Measurements from ENCODE around the gene ARMC2. TPM values are rescaled to one million over a fixed set of nuclear protein-coding genes. Genes with fewer than 3 reads are reported as not detected.

The ARMC2 gene
- total RNA-seq, 5 donors from 2014 or later (not counting 1 experiment from before 2014, with no cell fraction given): 6.4 to 10.0 (median 8.1) TPM

- Histone ChIP-seq H3K4me3 (ENCODE audit: control insufficient read depth in 1 of 2, extremely low read depth in 1 of 2, low read length in 1 of 2) (no peak overlapping the region), H3K36me3 (ENCODE audit: control insufficient read depth in 2 of 2, extremely low read depth in 1 of 2, insufficient read depth in 1 of 2, low read length in 1 of 2) (no peaks in the 10 kb centered on the region), H3K9me3 (no peaks in the 10 kb centered on the region), H3K27me3 (replicated peaks in 1 of 2; ENCODE audit: control insufficient read depth in 2 of 2, extremely low read depth in 1 of 2, insufficient read depth in 2 of 2, low read length in 1 of 2) (no peaks in the 10 kb centered on the region), H3K27ac (ENCODE audit: low read length) (no peak overlapping the region), H3K4me1 (ENCODE audit: control insufficient read depth in 1 of 2, extremely low read depth in 1 of 2, insufficient read depth in 2 of 2, low read length in 2 of 2) (peaks cover 2 to 14% of the 10 kb centered on the region in 2 experiments)
- Mint-ChIP-seq H3K9me3 (no peaks in the 10 kb centered on the region), H3K27me3 (no peaks in the 10 kb centered on the region), H3K4me1 (peaks cover 8 to 36% (median 16%) of the 10 kb centered on the region in 3 donors), H3K27ac (no peak overlapping the region), H3K4me3 (no peak overlapping the region), H3K36me3 (no peaks in the 10 kb centered on the region)
- no peak for DNase-seq
- no peak for ATAC-seq (replicated peaks in 1 of 4)
- CTCF ChIA-PET: no interaction called here
- POLR2A ChIA-PET: no interaction called here
- 100% methylated on average over 2 of the region's 16 CpGs for WGBS (ENCODE audit: insufficient coverage)
These were observed 103.2 kb downstream of the ARMC2 start for GRCh38 chr6:108951351-108951953.

- Histone ChIP-seq H3K27ac (ENCODE audit: low read length) (no peak overlapping the region), H3K4me1 (ENCODE audit: control insufficient read depth in 1 of 2, extremely low read depth in 1 of 2, insufficient read depth in 2 of 2, low read length in 2 of 2) (peaks cover 2 to 10% of the 10 kb centered on the region in 2 experiments), H3K27me3 (replicated peaks in 1 of 2; ENCODE audit: control insufficient read depth in 2 of 2, extremely low read depth in 1 of 2, insufficient read depth in 2 of 2, low read length in 1 of 2) (no peaks in the 10 kb centered on the region), H3K4me3 (ENCODE audit: control insufficient read depth in 1 of 2, extremely low read depth in 1 of 2, low read length in 1 of 2) (no peak overlapping the region), H3K36me3 (ENCODE audit: control insufficient read depth in 2 of 2, extremely low read depth in 1 of 2, insufficient read depth in 1 of 2, low read length in 1 of 2) (no peaks in the 10 kb centered on the region), H3K9me3 (no peaks in the 10 kb centered on the region)
- no peak for DNase-seq
- 89% methylated on average over 21 of the region's 27 CpGs for WGBS (ENCODE audit: insufficient coverage)
- ATAC-seq (replicated peaks in 1 of 4): no peak
- H3K4me1 Mint-ChIP-seq: peaks cover 2 to 26% (median 9%) of the 10 kb centered on the region in 3 donors
- H3K9me3 Mint-ChIP-seq: no peaks in the 10 kb centered on the region
- no peaks in the 10 kb centered on the region for H3K36me3 Mint-ChIP-seq
- no peaks in the 10 kb centered on the region for H3K27me3 Mint-ChIP-seq
- ChIA-PET CTCF (no interaction called here), POLR2A (no interaction called here)
- H3K4me3 Mint-ChIP-seq: no peak overlapping the region
- no peak overlapping the region for H3K27ac Mint-ChIP-seq
These were observed 104.7 kb downstream of the ARMC2 start for GRCh38 chr6:108952776-108953486.

DNA sequence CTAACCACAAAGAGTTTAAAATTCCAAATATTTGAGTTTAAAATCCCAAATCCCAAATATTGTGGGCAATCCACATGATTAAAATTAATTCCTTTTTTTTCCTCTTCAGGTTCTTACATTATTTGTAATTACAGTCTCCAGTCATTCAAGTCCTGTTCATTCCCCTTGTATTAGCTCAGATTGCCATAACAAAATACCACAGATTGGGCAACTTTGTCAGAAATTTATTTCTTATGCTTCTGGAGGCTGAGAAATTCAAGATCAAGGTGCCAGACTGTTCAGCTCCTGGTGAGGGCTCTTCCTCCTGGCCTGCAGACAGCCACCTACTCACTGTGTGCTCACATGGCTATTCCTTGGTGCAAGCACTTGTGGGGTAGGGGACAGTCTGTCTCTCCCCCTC lies 105.5 kb downstream of the ARMC2 start:
- ChIA-PET POLR2A (no interaction called here), CTCF (interaction anchor here in 1 of 2 donors (0.7 kb wide), 1 partner anchor 128 kb away, joined by 3 read pairs; no protein-coding TSS in a partner anchor)
- no peak overlapping the region for H3K27ac ChIP-seq (ENCODE audit: low read length)

DNA sequence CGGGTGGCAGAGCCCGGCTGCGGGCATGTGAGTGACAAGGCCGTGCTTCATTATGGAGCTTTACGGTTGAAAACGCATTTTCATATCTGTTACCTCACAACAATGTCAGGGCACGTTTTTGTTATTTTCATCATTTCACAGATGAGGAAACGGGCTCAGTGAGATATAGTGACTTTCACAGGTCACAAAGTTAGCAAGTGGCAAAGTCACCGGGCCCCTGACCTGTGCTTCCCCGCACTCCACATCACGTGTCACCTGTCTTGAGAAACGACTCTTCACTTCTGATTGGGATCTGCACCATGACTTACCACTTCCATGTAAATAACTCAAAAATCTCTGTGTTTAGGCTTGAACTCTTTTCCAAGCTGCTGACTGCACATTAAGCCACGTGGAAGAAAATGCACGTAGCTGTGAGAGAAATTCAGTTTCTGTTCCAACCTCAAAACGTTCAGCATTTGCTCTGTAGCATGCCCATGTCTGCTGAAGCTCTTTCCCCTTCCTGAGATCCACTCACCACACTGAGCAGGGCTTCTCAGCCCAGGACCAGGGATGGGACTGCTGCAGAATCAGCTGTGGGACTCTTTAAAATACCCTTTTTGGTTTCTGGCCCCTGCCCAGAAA lies 107.2 kb downstream of the ARMC2 start:
- Histone ChIP-seq H3K36me3 (ENCODE audit: control insufficient read depth in 2 of 2, extremely low read depth in 1 of 2, insufficient read depth in 1 of 2, low read length in 1 of 2) (no peaks in the 10 kb centered on the region), H3K27ac (ENCODE audit: low read length) (no peak overlapping the region), H3K4me1 (ENCODE audit: control insufficient read depth in 1 of 2, extremely low read depth in 1 of 2, insufficient read depth in 2 of 2, low read length in 2 of 2) (peaks cover 2 to 19% of the 10 kb centered on the region in 2 experiments), H3K4me3 (ENCODE audit: control insufficient read depth in 1 of 2, extremely low read depth in 1 of 2, low read length in 1 of 2) (no peak overlapping the region), H3K27me3 (replicated peaks in 1 of 2; ENCODE audit: control insufficient read depth in 2 of 2, extremely low read depth in 1 of 2, insufficient read depth in 2 of 2, low read length in 1 of 2) (no peaks in the 10 kb centered on the region), H3K9me3 (no peaks in the 10 kb centered on the region)
- CTCF ChIA-PET: interaction anchor here in 1 of 2 donors (1.3 kb wide), 1 partner anchor 117 kb away, joined by 3 read pairs; no protein-coding TSS in a partner anchor
- H3K9me3 Mint-ChIP-seq: no peaks in the 10 kb centered on the region
- DNase-seq: no peak
- peaks cover 4% of the 10 kb centered on the region for H3K36me3 Mint-ChIP-seq
- H3K4me3 Mint-ChIP-seq: no peak overlapping the region
- H3K27ac Mint-ChIP-seq: peak overlapping the region in 1 of 2 donors; percentile 12
- POLR2A ChIA-PET: interaction anchor here in 1 of 2 donors (0.5 kb wide), 1 partner anchor 333 kb away, joined by 3 read pairs; no protein-coding TSS in a partner anchor
- H3K27me3 Mint-ChIP-seq: no peaks in the 10 kb centered on the region
- WGBS (ENCODE audit: insufficient coverage): 65% methylated on average over 13 of the region's 15 CpGs
- peaks cover 10 to 30% (median 18%) of the 10 kb centered on the region in 3 donors for H3K4me1 Mint-ChIP-seq
- ATAC-seq (replicated peaks in 1 of 4): no peak

More for the DNA sequence above, 105.5 kb downstream of the ARMC2 start:
- no peaks in the 10 kb centered on the region for H3K27me3 ChIP-seq (replicated peaks in 1 of 2; ENCODE audit: control insufficient read depth in 2 of 2, extremely low read depth in 1 of 2, insufficient read depth in 2 of 2, low read length in 1 of 2)
- no peak for DNase-seq
- H3K9me3 Mint-ChIP-seq: no peaks in the 10 kb centered on the region
- no peaks in the 10 kb centered on the region for H3K9me3 ChIP-seq
- H3K27ac Mint-ChIP-seq: no peak overlapping the region
- no peak overlapping the region for H3K4me3 Mint-ChIP-seq
- H3K4me1 Mint-ChIP-seq: peaks cover 2 to 18% (median 9%) of the 10 kb centered on the region in 3 donors
- H3K36me3 Mint-ChIP-seq: no peaks in the 10 kb centered on the region
- H3K27me3 Mint-ChIP-seq: no peaks in the 10 kb centered on the region
- peaks cover 2 to 10% of the 10 kb centered on the region in 2 experiments for H3K4me1 ChIP-seq (ENCODE audit: control insufficient read depth in 1 of 2, extremely low read depth in 1 of 2, insufficient read depth in 2 of 2, low read length in 2 of 2)
- H3K36me3 ChIP-seq (ENCODE audit: control insufficient read depth in 2 of 2, extremely low read depth in 1 of 2, insufficient read depth in 1 of 2, low read length in 1 of 2): no peaks in the 10 kb centered on the region
- no peak for ATAC-seq (replicated peaks in 1 of 4)
- H3K4me3 ChIP-seq (ENCODE audit: control insufficient read depth in 1 of 2, extremely low read depth in 1 of 2, low read length in 1 of 2): no peak overlapping the region

- ChIA-PET POLR2A (interaction anchor here in 1 of 2 donors (0.5 kb wide), 1 partner anchor 737 kb away, joined by 3 read pairs; no protein-coding TSS in a partner anchor), CTCF (no interaction called here)
- Mint-ChIP-seq H3K36me3 (peaks cover 8% of the 10 kb centered on the region), H3K27me3 (no peaks in the 10 kb centered on the region), H3K27ac (no peak overlapping the region), H3K4me1 (peaks cover 10 to 35% (median 18%) of the 10 kb centered on the region in 3 donors), H3K4me3 (no peak overlapping the region), H3K9me3 (no peaks in the 10 kb centered on the region)
- Histone ChIP-seq H3K4me1 (ENCODE audit: control insufficient read depth in 1 of 2, extremely low read depth in 1 of 2, insufficient read depth in 2 of 2, low read length in 2 of 2) (peaks cover 2 to 19% of the 10 kb centered on the region in 2 experiments), H3K4me3 (ENCODE audit: control insufficient read depth in 1 of 2, extremely low read depth in 1 of 2, low read length in 1 of 2) (no peak overlapping the region), H3K27ac (ENCODE audit: low read length) (no peak overlapping the region), H3K9me3 (no peaks in the 10 kb centered on the region), H3K27me3 (replicated peaks in 1 of 2; ENCODE audit: control insufficient read depth in 2 of 2, extremely low read depth in 1 of 2, insufficient read depth in 2 of 2, low read length in 1 of 2) (no peaks in the 10 kb centered on the region), H3K36me3 (ENCODE audit: control insufficient read depth in 2 of 2, extremely low read depth in 1 of 2, insufficient read depth in 1 of 2, low read length in 1 of 2) (no peaks in the 10 kb centered on the region)
- no peak for DNase-seq
- 86% methylated on average over 2 of the region's 4 CpGs for WGBS (ENCODE audit: insufficient coverage)
- ATAC-seq (replicated peaks in 1 of 4): no peak
These were observed 109.0 kb downstream of the ARMC2 start for GRCh38 chr6:108957221-108957620.

GRCh38 chr6:108958900-108959770 lies 110.9 kb downstream of the ARMC2 start:
- Histone ChIP-seq H3K36me3 (ENCODE audit: control insufficient read depth in 2 of 2, extremely low read depth in 1 of 2, insufficient read depth in 1 of 2, low read length in 1 of 2) (no peaks in the 10 kb centered on the region), H3K27ac (ENCODE audit: low read length) (no peak overlapping the region), H3K9me3 (no peaks in the 10 kb centered on the region), H3K27me3 (replicated peaks in 1 of 2; ENCODE audit: control insufficient read depth in 2 of 2, extremely low read depth in 1 of 2, insufficient read depth in 2 of 2, low read length in 1 of 2) (no peaks in the 10 kb centered on the region), H3K4me1 (ENCODE audit: control insufficient read depth in 1 of 2, extremely low read depth in 1 of 2, insufficient read depth in 2 of 2, low read length in 2 of 2) (peaks cover 2 to 19% of the 10 kb centered on the region in 2 experiments), H3K4me3 (ENCODE audit: control insufficient read depth in 1 of 2, extremely low read depth in 1 of 2, low read length in 1 of 2) (no peak overlapping the region)
- H3K4me1 Mint-ChIP-seq: peaks cover 10 to 35% (median 18%) of the 10 kb centered on the region in 3 donors
- H3K9me3 Mint-ChIP-seq: no peaks in the 10 kb centered on the region
- ChIA-PET POLR2A (no interaction called here), CTCF (no interaction called here)
- no peaks in the 10 kb centered on the region for H3K27me3 Mint-ChIP-seq
- ATAC-seq (replicated peaks in 1 of 4) (no peak), DNase-seq (no peak)
- no peak overlapping the region for H3K27ac Mint-ChIP-seq
- 83% methylated on average over 1 of the region's 10 CpGs for WGBS (ENCODE audit: insufficient coverage)
- no peak overlapping the region for H3K4me3 Mint-ChIP-seq
- peaks cover 13% of the 10 kb centered on the region for H3K36me3 Mint-ChIP-seq
